Smooth muscle cell of trachea (primary cell): Measurements from ENCODE around the gene TNFSF8. TPM values are rescaled to one million over a fixed set of nuclear protein-coding genes. Genes with fewer than 3 reads are reported as not detected.

ENCODE experiments used
- total RNA-seq: library from RNA; depleted of rRNA; stranded (reverse); fragments of >200 nt; gene quantifications from 2 replicates; pipeline ENCODE4 v1.2.1, GENCODE V29; 2014

TNFSF8 gene
- total RNA-seq: not detected in 2 replicates

GRCh38 chr9:114930056-114930812 lies at the start of gene TNFSF8:
TNFSF8 (minus strand) TSS chr9:114930591; CDS start chr9:114930303, 288 bp downstream.

Other genes starting within 250 kb of the TNFSF8 start
- gene TEX48, start 248.4 kb downstream of the TNFSF8 start, total RNA-seq: not detected in 2 replicates
- gene TNFSF15, start 124.6 kb downstream of the TNFSF8 start, total RNA-seq: 0.44 and 0.99 TPM in 2 replicates
- 85.3 and 293 TPM in 2 replicates for gene TNC, start 187.6 kb upstream of the TNFSF8 start, total RNA-seq